GM18505 (cell line): ENCODE measurements around the gene MOGAT3.
"Not testable (repeated sequence)": the region's sequence is repeated elsewhere in the genome, so short reads cannot be mapped to it uniquely, and the experiment has no call there.

Source experiments
- ATAC-seq: cut with Tn5 transposase; IDR thresholded peaks from one replicate; pipeline ENCODE4 v1.9.1; 2021; ENCODE audit not compliant: unreplicated experiment
- POLR2A ChIP-seq: IDR thresholded peaks from 4 replicates; pipeline ENCODE4 v1.6.1; 2011; ENCODE audit warnings: borderline replicate concordance; ENCODE audit not compliant: insufficient read depth, insufficient read length; ENCODE audit errors: extremely low read depth

MOGAT3 gene

DNA sequence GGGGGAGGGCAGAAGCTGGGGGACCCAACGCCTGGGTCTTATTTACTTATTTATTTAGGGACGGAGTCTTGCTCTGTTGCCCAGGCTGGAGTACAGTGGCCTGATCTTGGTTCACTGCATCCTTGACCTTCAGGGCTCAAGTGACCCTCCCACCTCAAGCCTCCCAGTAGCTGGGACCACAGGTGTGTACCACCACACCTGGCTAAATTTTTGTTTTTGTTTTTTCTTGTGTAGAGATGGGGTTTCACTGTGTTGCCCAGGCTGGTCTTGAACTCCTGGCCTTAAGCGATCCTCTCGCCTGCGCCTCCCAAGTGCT is 1.7 kb upstream of the MOGAT3 start:
- no peak for TF ChIP-seq POLR2A
- ATAC-seq = no peak

GRCh38 chr7:101201695-101202602 is 1.1 kb upstream of the MOGAT3 start:
- TF ChIP-seq POLR2A = no peak
- no peak for ATAC-seq

GRCh38 chr7:101200504-101200861 is 353 bp downstream of the MOGAT3 start:
- TF ChIP-seq POLR2A = no peak
- no peak for ATAC-seq

DNA sequence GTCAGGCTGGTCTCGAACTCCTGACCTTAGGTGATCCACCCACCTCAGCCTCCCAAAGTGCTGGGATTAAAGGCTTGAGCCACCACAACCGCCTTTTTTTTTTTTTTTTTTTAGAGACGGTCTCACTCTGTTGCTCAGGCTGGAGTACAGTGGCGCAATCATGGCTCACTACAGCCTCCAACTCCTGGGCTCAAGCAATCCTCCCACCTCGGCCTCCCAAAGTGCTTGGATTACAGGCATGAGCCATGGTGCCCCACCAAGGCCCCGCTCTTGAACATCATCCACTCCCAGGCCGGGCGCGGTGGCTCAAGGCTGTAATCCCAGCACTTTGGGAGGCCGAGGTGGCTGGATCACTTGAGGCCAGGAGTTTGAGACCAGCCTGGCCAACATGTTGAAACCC is 1.3 kb downstream of the MOGAT3 start:
- not testable (repeated sequence) for ATAC-seq

GRCh38 chr7:101198476-101198875 is 2.4 kb downstream of the MOGAT3 start:
- ATAC-seq = no peak
- TF ChIP-seq POLR2A = no peak

- no peak for TF ChIP-seq POLR2A
- no peak for ATAC-seq
These were observed 2.8 kb downstream of the MOGAT3 start for GRCh38 chr7:101197991-101198390.

- ATAC-seq = no peak
- TF ChIP-seq POLR2A = no peak
These were observed 5.0 kb downstream of the MOGAT3 start for GRCh38 chr7:101195884-101196283.

GRCh38 chr7:101189109-101189508 is 11.7 kb downstream of the MOGAT3 start:
- ATAC-seq = no peak
- TF ChIP-seq POLR2A = no peak

GRCh38 chr7:101186844-101187428 is 13.9 kb downstream of the MOGAT3 start:
- no peak for TF ChIP-seq POLR2A
- no peak for ATAC-seq

GRCh38 chr7:101186194-101186593 is 14.6 kb downstream of the MOGAT3 start:
- no peak for TF ChIP-seq POLR2A
- no peak for ATAC-seq

DNA sequence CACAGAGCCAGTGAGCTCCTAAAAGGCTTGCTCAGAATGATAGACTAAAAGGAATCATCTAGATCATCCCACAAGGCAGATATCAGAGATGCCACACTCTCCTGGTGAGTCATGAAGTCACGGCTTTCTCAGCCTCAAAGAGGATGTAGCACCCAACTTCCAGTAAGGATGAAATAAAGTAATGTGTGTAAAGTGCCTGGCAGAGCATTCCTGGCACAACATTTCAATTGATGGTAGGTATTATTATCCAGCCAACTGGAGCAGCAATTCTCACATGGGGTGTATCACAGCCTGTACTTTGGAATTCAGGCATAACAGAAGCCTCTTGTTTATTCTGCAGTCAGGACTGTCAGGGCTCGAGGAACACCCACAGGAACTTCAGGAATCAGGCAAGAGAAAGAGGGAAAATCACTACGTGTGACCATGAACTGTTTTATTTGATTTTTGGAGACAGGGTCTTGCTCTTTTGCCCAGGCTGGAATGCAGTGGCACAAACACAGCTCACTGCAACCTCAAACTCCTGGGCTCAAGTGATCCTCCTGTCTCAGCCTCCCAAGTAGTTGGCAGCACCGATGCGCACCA is 15.5 kb downstream of the MOGAT3 start:
- no peak for TF ChIP-seq POLR2A
- ATAC-seq = no peak

- ATAC-seq = no peak
- no peak for TF ChIP-seq POLR2A
These were observed 20.6 kb downstream of the MOGAT3 start, which contains the start of gene NAT16 for GRCh38 chr7:101180130-101180755. NAT16 (minus strand) TSS chr7:101180293; CDS start chr7:101174807, 5,486 bp downstream.

- no peak for ATAC-seq
- TF ChIP-seq POLR2A = no peak
These were observed 21.1 kb downstream of the MOGAT3 start for GRCh38 chr7:101179713-101180112.

DNA sequence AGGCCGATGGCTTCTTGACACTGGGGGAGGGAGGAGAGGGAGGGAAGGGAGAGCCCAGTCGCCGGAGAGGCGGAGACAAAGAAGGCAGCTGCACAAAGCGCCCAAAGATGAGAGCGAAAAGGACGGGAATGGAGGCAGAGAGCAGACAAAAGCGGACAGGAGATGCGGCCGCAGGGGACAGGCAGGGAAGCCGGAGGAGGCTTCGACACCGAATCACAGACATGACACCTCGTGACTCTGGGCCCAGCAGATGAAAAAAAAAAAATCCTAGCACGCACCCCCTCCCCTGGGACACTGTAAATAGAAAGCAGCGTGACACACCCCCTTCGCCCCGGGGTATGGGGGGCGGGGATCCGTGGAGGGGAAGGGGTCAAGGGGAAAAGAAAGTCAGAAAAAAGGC is 21.7 kb downstream of the MOGAT3 start:
- no peak for ATAC-seq
- TF ChIP-seq POLR2A = no peak
